ENCODE data around the gene B4GALNT3.

- TF ChIP-seq CTCF (IDR thresholded peaks at IDR 0.05) = no peak
- TF ChIP-seq POLR2A (IDR thresholded peaks at IDR 0.05) = no peak
- TF ChIP-seq EP300 (IDR thresholded peaks at IDR 0.05) = no peak
Measured at GRCh38 chr12:533718-534117, 74.0 kb downstream of the B4GALNT3 start.

All from ovary (tissue), 3 donors.